HG03378 (cell line): ENCODE results near the gene TRPM8.

Experiments used
- ATAC-seq: cut with Tn5 transposase; IDR thresholded peaks from one replicate; pipeline ENCODE4 v1.9.1; 2021; ENCODE audit warnings: mild to moderate bottlenecking, moderate library complexity; ENCODE audit not compliant: unreplicated experiment

TRPM8 gene

DNA sequence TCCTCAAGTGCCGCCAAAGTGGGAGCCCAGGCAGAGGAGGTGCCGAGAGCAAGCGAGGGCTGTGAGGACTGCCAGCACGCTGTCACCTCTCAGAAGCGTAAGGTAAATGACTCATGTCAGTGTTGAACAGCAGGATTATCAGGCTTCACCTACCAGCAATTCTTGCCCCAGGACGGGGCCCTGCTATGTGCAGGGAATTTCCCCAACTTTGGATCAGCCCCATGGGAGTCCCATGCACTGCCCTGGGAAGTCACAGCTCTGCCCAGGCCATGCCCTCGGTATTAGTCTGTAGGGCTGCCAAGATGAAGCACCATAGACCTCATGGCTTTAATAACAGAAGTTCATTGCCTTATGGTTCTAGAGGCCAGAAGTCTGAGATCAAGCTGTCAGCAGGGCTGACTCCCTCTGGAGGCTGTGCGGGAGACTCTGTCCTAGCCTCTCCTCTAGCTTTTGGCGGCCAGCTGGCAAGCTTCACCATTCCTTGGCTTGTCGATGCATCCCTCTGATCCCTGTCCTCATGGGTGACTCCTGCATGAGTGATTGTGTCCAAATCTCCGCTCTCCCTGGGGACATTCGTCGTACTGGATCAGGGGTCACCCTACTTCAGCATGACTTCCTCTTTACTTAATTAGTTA lies 55.9 kb downstream of the TRPM8 start:
- no peak for ATAC-seq

GRCh38 chr2:233973786-233974185 lies 56.6 kb downstream of the TRPM8 start:
- ATAC-seq = no peak

GRCh38 chr2:233974530-233975071 lies 57.4 kb downstream of the TRPM8 start:
- no peak for ATAC-seq

DNA sequence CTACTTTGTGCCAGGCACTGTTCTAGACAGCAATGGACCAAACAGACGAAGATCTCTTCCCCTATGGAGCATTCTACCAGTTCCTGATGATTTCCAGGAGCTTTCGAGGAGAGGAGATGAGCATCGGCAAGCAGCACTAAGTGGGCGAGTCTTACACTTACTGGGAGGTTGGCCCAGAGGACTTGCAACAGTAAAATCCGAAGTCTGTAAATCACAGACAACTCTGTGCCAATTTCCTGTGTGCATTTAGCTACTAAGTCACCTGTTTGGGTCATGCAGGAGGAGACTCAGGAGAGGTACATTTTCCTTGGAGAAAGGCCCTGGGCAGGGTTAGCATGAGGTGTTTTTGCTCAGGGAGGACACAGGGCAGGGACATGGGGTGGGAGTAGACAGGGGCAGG lies 58.9 kb downstream of the TRPM8 start:
- ATAC-seq = no peak

DNA sequence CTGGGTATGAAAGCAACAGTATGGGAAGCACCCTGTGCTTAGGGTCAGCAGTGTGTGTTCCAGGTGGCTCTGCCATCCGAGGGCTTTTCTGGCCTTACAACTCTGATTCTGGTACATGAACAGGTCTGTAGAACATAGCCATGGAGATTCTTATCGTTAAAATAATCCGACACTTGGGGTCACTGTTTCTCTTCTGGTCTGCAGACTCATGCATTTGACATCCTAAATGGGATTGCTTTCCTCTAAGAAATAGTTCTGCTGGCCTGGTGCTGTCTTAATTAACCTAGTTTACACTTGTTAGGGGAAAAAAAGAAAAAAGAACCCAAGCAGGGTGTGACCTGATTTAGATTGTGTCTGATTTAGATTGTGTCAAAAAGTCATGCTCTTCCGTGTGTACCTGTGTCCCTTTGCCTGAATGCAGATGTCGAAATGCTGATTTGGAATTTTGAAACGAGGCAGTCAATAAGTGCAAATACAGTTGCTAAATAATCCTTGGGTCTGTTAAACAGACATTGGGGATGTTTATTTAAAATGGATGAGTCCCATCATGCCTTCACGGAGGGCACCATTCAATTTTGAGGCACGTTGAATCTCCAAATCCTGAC lies 59.6 kb downstream of the TRPM8 start:
- ATAC-seq = no peak

- no peak for ATAC-seq
Observed at GRCh38 chr2:233977296-233977837, 60.2 kb downstream of the TRPM8 start.

DNA sequence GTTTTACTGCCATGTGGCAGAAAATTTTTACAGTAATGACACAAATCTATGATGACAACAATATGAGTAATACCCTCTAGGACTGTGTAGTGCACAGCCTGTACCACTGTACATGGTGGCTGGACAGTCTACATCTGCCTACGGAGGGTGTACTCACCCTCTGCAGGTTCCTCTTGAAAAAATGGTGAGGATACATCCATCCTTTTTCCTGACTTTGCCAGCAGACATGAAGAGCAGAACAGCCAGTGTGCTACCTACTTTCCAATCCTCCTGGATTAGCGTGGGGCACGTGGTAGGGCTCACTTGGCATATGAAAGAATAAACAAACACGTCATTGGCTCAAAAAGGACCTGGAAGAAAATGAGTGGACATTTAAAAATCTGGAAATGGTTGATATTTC lies 62.6 kb downstream of the TRPM8 start:
- ATAC-seq = no peak

GRCh38 chr2:233980955-233981561 lies 63.9 kb downstream of the TRPM8 start:
- no peak for ATAC-seq

DNA sequence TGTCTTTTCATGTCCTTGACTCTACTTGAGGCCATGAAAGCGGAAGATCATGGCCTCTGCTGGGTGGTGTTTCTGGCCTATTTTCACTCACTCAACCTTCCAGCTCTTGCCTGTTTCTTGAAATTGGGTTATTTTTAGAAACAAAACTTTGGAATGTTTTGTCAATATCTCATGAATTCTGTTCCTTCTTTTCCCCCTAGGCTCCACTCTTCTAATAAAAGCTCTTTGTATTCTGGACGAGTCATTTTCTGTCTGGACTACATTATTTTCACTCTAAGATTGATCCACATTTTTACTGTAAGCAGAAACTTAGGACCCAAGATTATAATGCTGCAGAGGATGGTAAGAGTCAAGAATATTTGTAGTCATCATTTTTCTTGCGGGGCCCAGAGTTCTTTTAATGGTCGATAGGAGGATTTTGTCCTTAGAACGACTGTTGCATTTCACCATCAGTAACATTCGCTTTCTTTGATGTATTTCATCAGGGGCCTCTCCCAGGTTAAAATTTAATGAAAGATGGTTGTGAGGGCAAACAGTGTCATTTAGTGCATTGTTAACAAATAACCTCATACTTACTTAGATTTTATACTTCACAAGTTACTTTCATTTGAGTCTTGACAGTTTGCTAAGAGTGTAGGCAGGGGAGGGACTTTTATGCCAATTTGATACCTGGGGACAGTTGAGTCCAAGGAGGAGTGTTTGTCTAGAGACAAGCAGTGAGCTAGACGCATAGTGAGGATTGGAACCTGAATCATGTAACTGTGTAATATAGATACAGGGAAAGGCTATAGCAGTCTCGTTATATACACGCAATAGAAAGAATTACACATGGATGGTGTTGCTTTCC lies 64.6 kb downstream of the TRPM8 start:
- no peak for ATAC-seq

GRCh38 chr2:233982421-233983121 lies 65.4 kb downstream of the TRPM8 start:
- no peak for ATAC-seq

- ATAC-seq = no peak
Observed at GRCh38 chr2:233983445-233983844, 66.3 kb downstream of the TRPM8 start.

DNA sequence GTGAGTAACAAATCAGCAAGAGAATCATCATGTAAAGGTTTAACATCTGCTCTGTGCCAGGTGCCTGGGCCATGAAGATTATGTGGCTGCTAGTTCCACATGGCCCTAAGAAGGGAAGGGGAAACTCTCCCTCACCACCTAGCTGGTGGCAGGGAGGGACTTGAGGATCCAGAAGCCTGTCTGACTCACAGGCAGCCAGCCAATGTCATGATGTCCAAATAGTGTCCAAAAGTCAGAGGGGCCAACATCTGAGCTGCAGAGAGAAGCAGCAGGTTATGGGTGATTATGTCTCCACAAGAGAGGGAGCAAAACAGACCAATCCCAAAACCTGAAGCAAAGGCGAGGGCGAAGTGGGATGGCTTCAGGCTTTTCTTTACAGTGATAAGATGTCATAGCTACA lies 71.4 kb downstream of the TRPM8 start:
- no peak for ATAC-seq

- ATAC-seq = no peak
Observed at GRCh38 chr2:233989221-233989858, 72.2 kb downstream of the TRPM8 start.

DNA sequence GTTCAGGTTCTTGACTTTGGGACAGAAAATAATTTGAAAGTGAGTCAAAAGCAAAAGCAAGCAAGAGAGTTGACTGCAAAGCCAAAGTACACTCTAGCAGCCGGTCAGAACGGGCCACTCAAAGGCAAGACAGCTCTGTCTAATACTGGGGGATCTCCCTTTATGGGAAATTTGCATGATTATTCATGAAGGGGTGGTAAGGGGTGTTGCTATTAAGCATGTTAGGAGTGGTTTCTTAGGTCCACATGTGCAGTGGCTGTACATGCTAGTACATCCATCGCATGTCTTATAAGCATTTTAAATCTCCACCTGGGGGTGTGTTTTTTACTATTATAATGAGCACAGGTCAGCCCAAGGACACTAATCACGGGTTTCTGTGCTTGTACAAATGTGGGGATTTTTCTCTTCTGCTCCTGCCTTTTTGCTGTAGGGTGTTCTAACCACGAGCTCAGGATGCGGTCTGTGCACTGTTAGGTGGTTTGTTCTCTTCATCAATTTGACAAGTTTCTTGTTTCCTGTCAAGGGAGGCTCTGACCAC lies 73.2 kb downstream of the TRPM8 start:
- ATAC-seq = no peak

- no peak for ATAC-seq
Observed at GRCh38 chr2:233991196-233991595, 74.0 kb downstream of the TRPM8 start.

- ATAC-seq = no peak
Observed at GRCh38 chr2:233992513-233993217, 75.5 kb downstream of the TRPM8 start.

- no peak for ATAC-seq
Observed at GRCh38 chr2:233993461-233993860, 76.3 kb downstream of the TRPM8 start.

- no peak for ATAC-seq
Observed at GRCh38 chr2:233994151-233994550, 77.0 kb downstream of the TRPM8 start.

- ATAC-seq = no peak
Observed at GRCh38 chr2:233996000-233996399, 78.8 kb downstream of the TRPM8 start.
